ENCODE results near the gene MUL1.

DNA sequence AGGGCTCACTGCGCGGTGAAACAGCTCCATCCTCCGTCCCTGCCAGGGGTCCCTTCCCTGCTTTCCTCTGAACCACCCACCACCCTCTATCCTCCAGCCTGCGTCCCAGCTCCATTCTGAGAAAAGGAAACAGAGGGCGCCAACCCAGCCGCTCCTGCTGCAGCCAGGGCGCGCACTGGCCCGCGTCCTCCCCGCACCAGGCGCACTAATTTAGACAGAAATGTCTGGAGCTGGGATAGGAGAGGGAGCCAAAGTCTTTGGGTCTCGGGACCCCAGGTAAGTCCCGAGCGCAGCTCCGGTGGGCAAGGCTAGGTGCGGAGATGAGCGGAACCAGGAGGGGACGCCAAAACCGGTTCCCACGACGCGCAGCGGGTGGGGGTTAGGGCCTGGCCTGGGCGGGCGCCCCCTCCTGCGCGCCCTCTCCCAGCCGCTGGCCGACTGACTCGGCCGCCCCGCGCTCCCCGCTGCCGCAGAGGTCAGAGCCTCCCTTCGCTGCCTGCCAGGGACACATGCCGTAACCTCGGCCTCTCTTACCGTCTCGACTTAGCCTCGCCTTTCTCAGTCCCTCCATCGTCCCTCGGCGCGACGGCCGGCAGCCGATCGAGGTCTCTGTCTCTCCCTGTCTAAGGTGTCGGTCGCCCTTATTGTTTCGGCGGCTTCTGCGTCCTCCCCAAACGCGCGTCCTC is 24.0 kb downstream of the MUL1 start:
- TF ChIP-seq MYNN (tag by site-specific recombination; IDR thresholded peaks at IDR 0.05; ENCODE audit: borderline replicate concordance), result no peak
- TF ChIP-seq ZNF19 (tag by site-specific recombination; IDR thresholded peaks at IDR 0.05; ENCODE audit: low read depth), result no peak
- TF ChIP-seq ZNF239 (tag by site-specific recombination; IDR thresholded peaks at IDR 0.05), result no peak
- TF ChIP-seq, protein P1, sequence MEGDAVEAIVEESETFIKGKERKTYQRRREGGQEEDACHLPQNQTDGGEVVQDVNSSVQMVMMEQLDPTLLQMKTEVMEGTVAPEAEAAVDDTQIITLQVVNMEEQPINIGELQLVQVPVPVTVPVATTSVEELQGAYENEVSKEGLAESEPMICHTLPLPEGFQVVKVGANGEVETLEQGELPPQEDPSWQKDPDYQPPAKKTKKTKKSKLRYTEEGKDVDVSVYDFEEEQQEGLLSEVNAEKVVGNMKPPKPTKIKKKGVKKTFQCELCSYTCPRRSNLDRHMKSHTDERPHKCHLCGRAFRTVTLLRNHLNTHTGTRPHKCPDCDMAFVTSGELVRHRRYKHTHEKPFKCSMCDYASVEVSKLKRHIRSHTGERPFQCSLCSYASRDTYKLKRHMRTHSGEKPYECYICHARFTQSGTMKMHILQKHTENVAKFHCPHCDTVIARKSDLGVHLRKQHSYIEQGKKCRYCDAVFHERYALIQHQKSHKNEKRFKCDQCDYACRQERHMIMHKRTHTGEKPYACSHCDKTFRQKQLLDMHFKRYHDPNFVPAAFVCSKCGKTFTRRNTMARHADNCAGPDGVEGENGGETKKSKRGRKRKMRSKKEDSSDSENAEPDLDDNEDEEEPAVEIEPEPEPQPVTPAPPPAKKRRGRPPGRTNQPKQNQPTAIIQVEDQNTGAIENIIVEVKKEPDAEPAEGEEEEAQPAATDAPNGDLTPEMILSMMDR (tag by site-specific recombination; IDR thresholded peaks at IDR 0.05), result no peak
- TF ChIP-seq ZBTB20 (tag by site-specific recombination; IDR thresholded peaks at IDR 0.05), result no peak
- TF ChIP-seq ZNF423 (tag by site-specific recombination; IDR thresholded peaks at IDR 0.05), result no peak
- TF ChIP-seq, protein P2, sequence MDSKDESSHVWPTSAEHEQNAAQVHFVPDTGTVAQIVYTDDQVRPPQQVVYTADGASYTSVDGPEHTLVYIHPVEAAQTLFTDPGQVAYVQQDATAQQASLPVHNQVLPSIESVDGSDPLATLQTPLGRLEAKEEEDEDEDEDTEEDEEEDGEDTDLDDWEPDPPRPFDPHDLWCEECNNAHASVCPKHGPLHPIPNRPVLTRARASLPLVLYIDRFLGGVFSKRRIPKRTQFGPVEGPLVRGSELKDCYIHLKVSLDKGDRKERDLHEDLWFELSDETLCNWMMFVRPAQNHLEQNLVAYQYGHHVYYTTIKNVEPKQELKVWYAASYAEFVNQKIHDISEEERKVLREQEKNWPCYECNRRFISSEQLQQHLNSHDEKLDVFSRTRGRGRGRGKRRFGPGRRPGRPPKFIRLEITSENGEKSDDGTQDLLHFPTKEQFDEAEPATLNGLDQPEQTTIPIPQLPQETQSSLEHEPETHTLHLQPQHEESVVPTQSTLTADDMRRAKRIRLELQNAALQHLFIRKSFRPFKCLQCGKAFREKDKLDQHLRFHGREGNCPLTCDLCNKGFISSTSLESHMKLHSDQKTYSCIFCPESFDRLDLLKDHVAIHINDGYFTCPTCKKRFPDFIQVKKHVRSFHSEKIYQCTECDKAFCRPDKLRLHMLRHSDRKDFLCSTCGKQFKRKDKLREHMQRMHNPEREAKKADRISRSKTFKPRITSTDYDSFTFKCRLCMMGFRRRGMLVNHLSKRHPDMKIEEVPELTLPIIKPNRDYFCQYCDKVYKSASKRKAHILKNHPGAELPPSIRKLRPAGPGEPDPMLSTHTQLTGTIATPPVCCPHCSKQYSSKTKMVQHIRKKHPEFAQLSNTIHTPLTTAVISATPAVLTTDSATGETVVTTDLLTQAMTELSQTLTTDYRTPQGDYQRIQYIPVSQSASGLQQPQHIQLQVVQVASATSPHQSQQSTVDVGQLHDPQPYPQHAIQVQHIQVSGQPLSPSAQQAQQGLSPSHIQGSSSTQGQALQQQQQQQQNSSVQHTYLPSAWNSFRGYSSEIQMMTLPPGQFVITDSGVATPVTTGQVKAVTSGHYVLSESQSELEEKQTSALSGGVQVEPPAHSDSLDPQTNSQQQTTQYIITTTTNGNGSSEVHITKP (tag by site-specific recombination; IDR thresholded peaks at IDR 0.05), result no peak
- no peak for TF ChIP-seq ZNF175 (tag by site-specific recombination; IDR thresholded peaks at IDR 0.05)
- TF ChIP-seq SALL2 (tag by site-specific recombination; IDR thresholded peaks at IDR 0.05; ENCODE audit: borderline replicate concordance), result no peak
- TF ChIP-seq ZFP37 (tag by site-specific recombination; IDR thresholded peaks at IDR 0.05), result no peak
- TF ChIP-seq, protein P3, sequence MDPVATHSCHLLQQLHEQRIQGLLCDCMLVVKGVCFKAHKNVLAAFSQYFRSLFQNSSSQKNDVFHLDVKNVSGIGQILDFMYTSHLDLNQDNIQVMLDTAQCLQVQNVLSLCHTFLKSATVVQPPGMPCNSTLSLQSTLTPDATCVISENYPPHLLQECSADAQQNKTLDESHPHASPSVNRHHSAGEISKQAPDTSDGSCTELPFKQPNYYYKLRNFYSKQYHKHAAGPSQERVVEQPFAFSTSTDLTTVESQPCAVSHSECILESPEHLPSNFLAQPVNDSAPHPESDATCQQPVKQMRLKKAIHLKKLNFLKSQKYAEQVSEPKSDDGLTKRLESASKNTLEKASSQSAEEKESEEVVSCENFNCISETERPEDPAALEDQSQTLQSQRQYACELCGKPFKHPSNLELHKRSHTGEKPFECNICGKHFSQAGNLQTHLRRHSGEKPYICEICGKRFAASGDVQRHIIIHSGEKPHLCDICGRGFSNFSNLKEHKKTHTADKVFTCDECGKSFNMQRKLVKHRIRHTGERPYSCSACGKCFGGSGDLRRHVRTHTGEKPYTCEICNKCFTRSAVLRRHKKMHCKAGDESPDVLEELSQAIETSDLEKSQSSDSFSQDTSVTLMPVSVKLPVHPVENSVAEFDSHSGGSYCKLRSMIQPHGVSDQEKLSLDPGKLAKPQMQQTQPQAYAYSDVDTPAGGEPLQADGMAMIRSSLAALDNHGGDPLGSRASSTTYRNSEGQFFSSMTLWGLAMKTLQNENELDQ (tag by site-specific recombination; IDR thresholded peaks at IDR 0.05; ENCODE audit: low read depth), result no peak
- no peak for TF ChIP-seq SP2 (tag by site-specific recombination; IDR thresholded peaks at IDR 0.05)

Data from HEK293 (cell line).